GM21515 (cell line): ENCODE results near the gene ILKAP.

Experiments used
- ATAC-seq: cut with Tn5 transposase; IDR thresholded peaks from one replicate; pipeline ENCODE4 v1.9.1; 2021; ENCODE audit not compliant: unreplicated experiment

Gene ILKAP

GRCh38 chr2:238138331-238139195 is 64.9 kb downstream of the ILKAP start, which contains the start of gene KLHL30:
TSS of gene KLHL30 (plus strand) at chr2:238138668. CDS start at chr2:238140755, 2,087 bp downstream.
- ATAC-seq = no peak

GRCh38 chr2:238137885-238138284 is 65.6 kb downstream of the ILKAP start:
- ATAC-seq = no peak

GRCh38 chr2:238136820-238137537 is 66.5 kb downstream of the ILKAP start:
- no peak for ATAC-seq

- no peak for ATAC-seq
These were observed 67.8 kb downstream of the ILKAP start for GRCh38 chr2:238135601-238136150.

GRCh38 chr2:238134393-238134785 is 69.1 kb downstream of the ILKAP start:
- no peak for ATAC-seq

- no peak for ATAC-seq
These were observed 69.7 kb downstream of the ILKAP start for GRCh38 chr2:238133499-238134392.

GRCh38 chr2:238132463-238133450 is 70.7 kb downstream of the ILKAP start:
- ATAC-seq = no peak

- ATAC-seq = no peak
These were observed 71.6 kb downstream of the ILKAP start for GRCh38 chr2:238131761-238132462.

- no peak for ATAC-seq
These were observed 72.5 kb downstream of the ILKAP start for GRCh38 chr2:238130696-238131628.

- no peak for ATAC-seq
These were observed 73.3 kb downstream of the ILKAP start for GRCh38 chr2:238130111-238130695.

GRCh38 chr2:238129166-238130010 is 74.1 kb downstream of the ILKAP start:
- no peak for ATAC-seq

GRCh38 chr2:238128534-238129001 is 74.9 kb downstream of the ILKAP start:
- no peak for ATAC-seq

- no peak for ATAC-seq
These were observed 75.4 kb downstream of the ILKAP start for GRCh38 chr2:238128061-238128440.

GRCh38 chr2:238127165-238128060 is 76.1 kb downstream of the ILKAP start:
- ATAC-seq = no peak

- ATAC-seq = no peak
These were observed 76.7 kb downstream of the ILKAP start for GRCh38 chr2:238126775-238127164.

GRCh38 chr2:238126338-238126737 is 77.2 kb downstream of the ILKAP start:
- ATAC-seq = no peak
